Activated CD8-positive, alpha-beta T cell treated with anti-CD3 and anti-CD28 coated beads, Interleukin-2, amount 10 ng/mL, durations not matched to agents 7 days and 5 days (primary cell): ENCODE measurements around the gene UNC5C. TPM values are rescaled to one million over a fixed set of nuclear protein-coding genes. Genes with fewer than 3 reads are reported as not detected.

Source experiments
- ATAC-seq: fragments of 150-1000 bp; cut with Tn5 transposase; one replicate; pipeline ENCODE4 v1.10.0; 2021; ENCODE audit warnings: moderate library complexity
- CTCF ChIA-PET: fragments of 350-600 bp; sonication (Branson Sonifier 250); formaldehyde crosslinking; loops from one replicate; lab custom pipeline; 2021; ENCODE audit warnings: antibody characterized with exemption; lab: Charles Lee
- POLR2A ChIA-PET: fragments of 350-600 bp; sonication (Branson Sonifier 250); formaldehyde crosslinking; loops from one replicate; lab custom pipeline; 2021; ENCODE audit warnings: antibody characterized with exemption; lab: Charles Lee
- DNase-seq: peaks from one replicate; pipeline ENCODE4 v3.0.0-alpha.2; 2020
- H3K27ac Mint-ChIP-seq: one replicate; pipeline ENCODE4 v1.8.0; 2021; ENCODE audit warnings: mild to moderate bottlenecking, mixed read lengths
- H3K27me3 Mint-ChIP-seq: one replicate; pipeline ENCODE4 v1.8.0; 2021; ENCODE audit warnings: low read depth, mixed read lengths
- H3K36me3 Mint-ChIP-seq: one replicate; pipeline ENCODE4 v1.8.0; 2021; ENCODE audit warnings: low read depth, mixed read lengths
- H3K4me1 Mint-ChIP-seq: one replicate; pipeline ENCODE4 v1.8.0; 2021; ENCODE audit warnings: low read depth, mixed read lengths
- H3K4me3 Mint-ChIP-seq: one replicate; pipeline ENCODE4 v1.8.0; 2021; ENCODE audit warnings: mild to moderate bottlenecking, mixed read lengths
- H3K9me3 Mint-ChIP-seq: one replicate; pipeline ENCODE4 v1.8.0; 2022; ENCODE audit warnings: mixed read lengths; ENCODE audit not compliant: insufficient read depth
- total RNA-seq, 2 experiments: library from RNA; stranded (reverse); gene quantifications; one replicate each; pipeline ENCODE4 v1.2.3, GENCODE V29; 2021

Gene UNC5C
- total RNA-seq, 2 experiments from 2014 or later, result not detected

- ATAC-seq (no peak), DNase-seq (no peak)
- CTCF ChIA-PET, result no interaction called here
- Mint-ChIP-seq H3K36me3 (no peaks in the 10 kb centered on the region), H3K9me3 (peaks cover 11% of the 10 kb centered on the region), H3K27ac (no peak overlapping the region), H3K27me3 (no peaks in the 10 kb centered on the region), H3K4me3 (no peak overlapping the region), H3K4me1 (no peaks in the 10 kb centered on the region)
- POLR2A ChIA-PET, result no interaction called here
Observed at GRCh38 chr4:95340191-95340590, 208.6 kb downstream of the UNC5C start.

GRCh38 chr4:95325665-95326064 lies 223.1 kb downstream of the UNC5C start:
- Mint-ChIP-seq H3K9me3 (no peaks in the 10 kb centered on the region), H3K27me3 (no peaks in the 10 kb centered on the region), H3K36me3 (no peaks in the 10 kb centered on the region), H3K4me1 (no peaks in the 10 kb centered on the region), H3K27ac (no peak overlapping the region), H3K4me3 (no peak overlapping the region)
- CTCF ChIA-PET, result no interaction called here
- DNase-seq, result no peak
- no peak for ATAC-seq
- POLR2A ChIA-PET, result no interaction called here

DNA sequence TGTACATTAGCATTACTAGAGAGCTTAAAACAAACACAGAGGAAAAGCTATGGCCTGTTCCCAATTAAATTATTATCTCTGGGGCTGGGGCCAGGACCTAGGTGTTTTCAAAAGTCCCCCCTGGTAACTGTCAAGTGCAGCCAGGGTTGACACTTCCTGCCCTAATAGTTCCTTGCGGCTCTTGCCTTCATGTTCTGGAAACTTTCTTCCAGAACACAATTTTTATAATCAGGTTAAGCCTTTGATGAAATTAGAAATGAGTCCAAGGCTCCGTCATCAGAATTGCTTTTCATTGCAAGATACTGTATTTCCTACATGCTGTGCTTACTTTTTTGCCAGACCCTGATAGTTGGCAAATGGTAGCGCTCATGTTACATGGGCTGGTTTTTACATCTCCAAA lies 229.6 kb downstream of the UNC5C start:
- ChIA-PET POLR2A (no interaction called here), CTCF (no interaction called here)
- no peak overlapping the region for H3K27ac Mint-ChIP-seq
- H3K9me3 Mint-ChIP-seq, result no peaks in the 10 kb centered on the region
- no peak overlapping the region for H3K4me3 Mint-ChIP-seq
- DNase-seq (no peak), ATAC-seq (no peak)
- H3K27me3 Mint-ChIP-seq, result no peaks in the 10 kb centered on the region
- no peaks in the 10 kb centered on the region for H3K4me1 Mint-ChIP-seq
- H3K36me3 Mint-ChIP-seq, result no peaks in the 10 kb centered on the region

GRCh38 chr4:95318483-95318882 lies 230.3 kb downstream of the UNC5C start:
- ChIA-PET POLR2A (no interaction called here), CTCF (interaction anchor here (0.5 kb wide), 1 partner anchor 152 kb away, joined by 3 read pairs; no protein-coding TSS in a partner anchor)
- no peaks in the 10 kb centered on the region for H3K36me3 Mint-ChIP-seq
- H3K9me3 Mint-ChIP-seq, result no peaks in the 10 kb centered on the region
- H3K4me3 Mint-ChIP-seq, result no peak overlapping the region
- H3K27me3 Mint-ChIP-seq, result no peaks in the 10 kb centered on the region
- ATAC-seq, result no peak
- DNase-seq, result no peak
- no peak overlapping the region for H3K27ac Mint-ChIP-seq
- H3K4me1 Mint-ChIP-seq, result no peaks in the 10 kb centered on the region

DNA sequence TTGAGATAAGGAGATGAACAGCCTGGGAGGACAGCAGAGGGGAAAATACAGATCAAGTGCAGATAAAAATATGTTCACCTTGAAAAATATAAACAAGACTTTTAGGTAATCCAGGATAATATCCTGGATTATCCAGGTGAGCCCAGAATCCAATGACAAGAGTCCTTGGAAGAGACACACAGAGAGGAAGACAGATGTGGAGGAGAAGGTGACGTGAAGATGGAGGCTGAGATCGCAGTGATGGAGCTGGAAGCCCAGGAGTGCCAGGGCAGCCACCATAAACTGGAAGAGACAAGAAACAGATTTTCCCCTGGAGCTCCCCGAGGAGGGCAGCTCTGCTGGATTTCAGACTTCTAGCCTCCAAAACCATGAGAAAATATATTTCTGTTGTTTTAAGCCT lies 230.7 kb downstream of the UNC5C start:
- Mint-ChIP-seq H3K4me1 (no peaks in the 10 kb centered on the region), H3K4me3 (no peak overlapping the region), H3K36me3 (no peaks in the 10 kb centered on the region), H3K27me3 (no peaks in the 10 kb centered on the region), H3K9me3 (no peaks in the 10 kb centered on the region), H3K27ac (no peak overlapping the region)
- DNase-seq, result no peak
- POLR2A ChIA-PET, result no interaction called here
- no peak for ATAC-seq
- CTCF ChIA-PET, result interaction anchor here (0.5 kb wide), 1 partner anchor 152 kb away, joined by 3 read pairs; no protein-coding TSS in a partner anchor

- Mint-ChIP-seq H3K27ac (no peak overlapping the region), H3K4me3 (no peak overlapping the region), H3K36me3 (no peaks in the 10 kb centered on the region), H3K4me1 (no peaks in the 10 kb centered on the region), H3K27me3 (no peaks in the 10 kb centered on the region), H3K9me3 (no peaks in the 10 kb centered on the region)
- no peak for DNase-seq
- no peak for ATAC-seq
- CTCF ChIA-PET, result no interaction called here
- POLR2A ChIA-PET, result no interaction called here
Observed at GRCh38 chr4:95317085-95317793, 231.5 kb downstream of the UNC5C start.

DNA sequence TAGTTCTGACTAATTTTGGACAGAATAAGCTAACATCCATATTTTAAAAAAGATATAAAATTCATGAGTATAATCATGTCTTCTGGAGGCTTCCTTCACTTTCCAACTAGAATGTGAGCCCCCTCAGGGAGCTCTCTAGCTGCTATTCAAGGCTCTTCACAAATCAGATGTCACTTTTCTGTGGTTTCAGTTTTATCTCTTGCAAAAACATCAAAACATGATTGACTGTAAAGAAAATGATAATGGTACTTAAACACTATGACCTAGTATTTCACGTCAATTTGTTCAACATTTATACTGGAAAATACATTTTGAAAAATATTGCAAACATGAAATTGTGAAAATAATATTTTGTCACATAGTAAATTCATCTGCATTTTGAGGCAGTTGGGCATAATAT lies 234.2 kb downstream of the UNC5C start:
- no peaks in the 10 kb centered on the region for H3K9me3 Mint-ChIP-seq
- no peak for DNase-seq
- no peak overlapping the region for H3K27ac Mint-ChIP-seq
- H3K4me3 Mint-ChIP-seq, result no peak overlapping the region
- H3K36me3 Mint-ChIP-seq, result no peaks in the 10 kb centered on the region
- ChIA-PET POLR2A (no interaction called here), CTCF (no interaction called here)
- no peaks in the 10 kb centered on the region for H3K27me3 Mint-ChIP-seq
- ATAC-seq, result no peak
- no peaks in the 10 kb centered on the region for H3K4me1 Mint-ChIP-seq

- ChIA-PET POLR2A (no interaction called here), CTCF (no interaction called here)
- ATAC-seq (no peak), DNase-seq (no peak)
- no peak overlapping the region for H3K27ac Mint-ChIP-seq
- H3K9me3 Mint-ChIP-seq, result no peaks in the 10 kb centered on the region
- no peaks in the 10 kb centered on the region for H3K27me3 Mint-ChIP-seq
- no peak overlapping the region for H3K4me3 Mint-ChIP-seq
- H3K4me1 Mint-ChIP-seq, result no peaks in the 10 kb centered on the region
- no peaks in the 10 kb centered on the region for H3K36me3 Mint-ChIP-seq
Observed at GRCh38 chr4:95304898-95305297, 243.9 kb downstream of the UNC5C start.

DNA sequence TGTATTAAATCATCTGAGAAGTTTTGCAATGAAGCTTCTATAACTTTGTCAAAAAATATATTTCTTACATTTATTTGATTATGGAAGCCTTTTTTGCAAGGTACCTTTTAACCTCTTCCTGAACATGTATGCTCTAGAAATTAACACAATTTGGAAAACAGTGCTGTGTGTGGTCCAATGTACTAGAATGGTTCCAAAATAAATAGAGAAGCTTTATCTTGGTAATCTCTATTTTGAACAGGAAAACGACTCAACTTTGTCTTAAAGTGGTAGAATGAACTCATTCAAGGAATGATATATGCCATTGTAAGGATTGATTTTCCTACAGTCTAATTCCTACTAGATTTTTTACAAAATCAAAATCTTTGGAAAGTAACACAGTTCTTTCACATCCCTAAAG lies 248.5 kb downstream of the UNC5C start:
- H3K36me3 Mint-ChIP-seq, result no peaks in the 10 kb centered on the region
- ChIA-PET CTCF (no interaction called here), POLR2A (no interaction called here)
- ATAC-seq (no peak), DNase-seq (no peak)
- no peaks in the 10 kb centered on the region for H3K4me1 Mint-ChIP-seq
- no peak overlapping the region for H3K27ac Mint-ChIP-seq
- no peaks in the 10 kb centered on the region for H3K27me3 Mint-ChIP-seq
- H3K4me3 Mint-ChIP-seq, result no peak overlapping the region
- H3K9me3 Mint-ChIP-seq, result no peaks in the 10 kb centered on the region

DNA sequence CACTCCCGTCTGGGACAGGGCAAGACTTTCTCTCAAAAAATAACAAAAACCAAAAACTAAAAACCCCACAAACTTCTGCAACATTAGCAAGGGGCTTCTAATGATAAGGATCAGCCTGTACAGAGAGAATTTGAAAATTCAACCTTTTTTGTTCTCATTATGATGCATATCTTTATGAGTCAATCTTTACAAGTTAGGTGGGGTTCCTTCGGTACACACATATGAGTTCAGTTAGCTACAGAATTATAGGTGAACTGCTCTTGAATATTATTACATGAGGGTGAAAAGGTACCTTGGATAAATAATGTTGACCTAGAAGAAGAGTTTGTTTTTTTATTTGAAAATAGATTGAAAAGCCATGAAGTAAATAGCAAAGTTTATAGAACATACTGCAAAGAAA lies 252.7 kb downstream of the UNC5C start:
- no peaks in the 10 kb centered on the region for H3K27me3 Mint-ChIP-seq
- H3K36me3 Mint-ChIP-seq, result no peaks in the 10 kb centered on the region
- H3K4me3 Mint-ChIP-seq, result no peak overlapping the region
- ChIA-PET CTCF (no interaction called here), POLR2A (no interaction called here)
- H3K4me1 Mint-ChIP-seq, result peaks cover 17% of the 10 kb centered on the region
- H3K27ac Mint-ChIP-seq, result no peak overlapping the region
- no peaks in the 10 kb centered on the region for H3K9me3 Mint-ChIP-seq
- DNase-seq (no peak), ATAC-seq (no peak)

DNA sequence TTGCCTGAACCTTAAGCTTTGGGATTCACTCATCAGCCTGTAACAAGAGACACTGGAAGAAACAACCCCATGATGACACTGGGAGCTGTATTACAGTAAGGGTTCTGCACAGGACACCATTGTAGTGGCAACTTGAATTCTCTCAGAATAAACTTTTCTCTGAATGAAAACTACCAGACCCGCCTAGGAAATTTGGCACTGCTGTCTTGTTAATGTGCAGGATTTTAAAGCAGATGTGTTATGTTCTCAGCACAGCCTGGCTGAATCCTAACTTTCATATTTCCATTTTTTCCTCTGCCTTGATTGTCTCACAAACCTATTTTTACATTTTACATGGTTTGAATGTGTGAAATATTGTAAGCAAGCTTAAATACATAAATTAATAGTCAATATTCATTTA lies 253.6 kb downstream of the UNC5C start:
- CTCF ChIA-PET, result no interaction called here
- peaks cover 25% of the 10 kb centered on the region for H3K4me1 Mint-ChIP-seq
- no peak overlapping the region for H3K27ac Mint-ChIP-seq
- DNase-seq (no peak), ATAC-seq (no peak)
- POLR2A ChIA-PET, result no interaction called here
- no peak overlapping the region for H3K4me3 Mint-ChIP-seq
- H3K9me3 Mint-ChIP-seq, result no peaks in the 10 kb centered on the region
- no peaks in the 10 kb centered on the region for H3K27me3 Mint-ChIP-seq
- no peaks in the 10 kb centered on the region for H3K36me3 Mint-ChIP-seq

- no peak overlapping the region for H3K4me3 Mint-ChIP-seq
- H3K4me1 Mint-ChIP-seq, result peaks cover 28% of the 10 kb centered on the region
- H3K27ac Mint-ChIP-seq, result no peak overlapping the region
- no peak for ATAC-seq
- DNase-seq, result no peak
- no peaks in the 10 kb centered on the region for H3K27me3 Mint-ChIP-seq
- H3K36me3 Mint-ChIP-seq, result no peaks in the 10 kb centered on the region
- ChIA-PET POLR2A (no interaction called here), CTCF (no interaction called here)
- no peaks in the 10 kb centered on the region for H3K9me3 Mint-ChIP-seq
Observed at GRCh38 chr4:95294321-95294720, 254.5 kb downstream of the UNC5C start.

DNA sequence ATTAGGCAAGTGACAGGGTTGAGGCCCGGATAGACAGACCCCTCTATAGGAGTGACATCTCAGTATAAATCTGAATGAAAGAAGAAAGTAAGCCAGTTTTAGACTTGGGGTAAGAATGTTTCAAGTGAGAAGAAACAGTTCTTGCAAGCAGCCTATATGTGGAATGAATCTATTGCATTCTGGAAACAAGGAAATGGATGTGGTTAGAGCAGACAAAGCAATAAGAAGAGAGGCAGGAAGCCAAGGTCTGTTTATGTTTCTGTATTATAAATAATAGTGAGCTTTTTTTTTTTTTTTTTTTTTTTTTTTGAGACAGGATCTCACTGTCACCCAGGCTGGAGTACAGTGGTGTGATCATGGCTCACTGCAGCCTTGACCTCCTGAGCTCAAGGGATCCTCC lies 255.8 kb downstream of the UNC5C start:
- CTCF ChIA-PET, result no interaction called here

More for the DNA sequence above, 255.8 kb downstream of the UNC5C start:
- Mint-ChIP-seq H3K4me3 (no peak overlapping the region), H3K27ac (peak overlapping the region; percentile 40), H3K9me3 (no peaks in the 10 kb centered on the region), H3K36me3 (no peaks in the 10 kb centered on the region), H3K4me1 (peaks cover 35% of the 10 kb centered on the region), H3K27me3 (no peaks in the 10 kb centered on the region)
- ATAC-seq, result peak; percentile 73
- no peak for DNase-seq
- POLR2A ChIA-PET, result no interaction called here
